ENCODE measurements around the gene WWOX.

The WWOX gene

DNA sequence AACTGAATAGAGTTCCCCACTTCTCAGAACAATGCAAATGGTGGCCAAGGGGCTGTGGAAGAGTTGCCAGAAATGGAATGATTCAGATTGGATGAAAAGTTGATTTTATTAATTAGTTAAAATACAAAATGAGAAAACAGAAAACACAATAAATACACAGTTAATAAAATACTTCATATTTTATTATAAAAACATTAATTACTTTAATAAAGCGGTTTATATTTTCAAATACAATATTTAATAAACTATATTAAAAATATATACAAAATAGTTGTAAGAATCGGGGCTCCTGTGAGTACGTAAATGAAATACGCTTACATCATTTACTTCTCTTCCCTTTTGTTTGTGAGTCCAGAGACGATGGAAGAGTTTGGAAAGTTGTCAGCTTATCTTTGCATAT is 507.6 kb downstream of the WWOX start:
- Histone ChIP-seq H3K9ac (ENCODE audit: low read length) (no peak overlapping the region), H3K27ac (ENCODE audit: low read depth, low read length) (no peak overlapping the region), H3K18ac (ENCODE audit: low read length) (no peak overlapping the region), H3K4ac (ENCODE audit: low read depth, low read length) (no peak overlapping the region), H3K79me1 (ENCODE audit: low read length) (no peaks in the 10 kb centered on the region), H3K27me3 (ENCODE audit: insufficient read depth, low read length, poor library complexity) (no peaks in the 10 kb centered on the region), H2AK5ac (ENCODE audit: low read length) (no peak overlapping the region), H3K4me3 (ENCODE audit: low read length) (no peak overlapping the region), H3K79me2 (ENCODE audit: control insufficient read depth, insufficient read depth, low read length) (no peaks in the 10 kb centered on the region), H3K56ac (ENCODE audit: low read length) (no peak overlapping the region), H4K8ac (ENCODE audit: low read depth, low read length) (no peak overlapping the region), H3K23ac (ENCODE audit: low read length) (no peak overlapping the region), H2BK5ac (ENCODE audit: low read length) (no peak overlapping the region), H2BK120ac (ENCODE audit: low read depth, low read length) (no peak overlapping the region), H3K4me2 (ENCODE audit: low read length) (no peak overlapping the region), H4K5ac (ENCODE audit: low read length) (no peak overlapping the region), H2BK15ac (replicated peaks; ENCODE audit: low read depth) (no peak overlapping the region), H3K4me1 (ENCODE audit: control insufficient read depth, low read depth, low read length) (peaks cover 4% of the 10 kb centered on the region), H3K36me3 (ENCODE audit: control insufficient read depth, insufficient read depth, low read length) (no peaks in the 10 kb centered on the region)
- DNase-seq: no peak
- 100% methylated on average over 1 of the region's 5 CpGs for WGBS (ENCODE audit: extremely low coverage, insufficient coverage, low lambda C conversion rate)

DNA sequence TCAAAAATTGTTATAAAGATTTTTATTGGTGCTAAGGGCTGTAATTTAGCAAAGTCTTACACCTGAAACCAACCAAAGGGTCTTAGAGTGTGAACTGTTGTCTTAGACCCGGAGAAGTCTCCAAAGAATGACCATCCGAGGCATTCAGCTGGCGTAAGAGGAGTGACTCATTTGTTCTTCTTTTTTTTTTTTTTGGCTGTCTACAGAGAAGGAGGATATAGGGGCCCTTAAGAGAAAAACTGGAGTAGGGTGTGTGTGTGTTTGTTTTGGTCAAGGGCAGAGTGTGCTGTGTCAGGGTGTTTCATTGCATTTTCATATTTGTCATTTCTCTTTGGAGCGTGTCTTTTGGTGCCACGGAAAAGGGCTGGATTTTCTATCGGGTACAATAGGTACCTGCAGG is 508.0 kb downstream of the WWOX start:
- no peak overlapping the region for H2AK5ac ChIP-seq (ENCODE audit: low read length)
- H2BK5ac ChIP-seq (ENCODE audit: low read length): no peak overlapping the region
- WGBS (ENCODE audit: extremely low coverage, insufficient coverage, low lambda C conversion rate): no CpG with 5 or more reads among the region's 6 CpGs
- no peak overlapping the region for H3K23ac ChIP-seq (ENCODE audit: low read length)
- H3K27ac ChIP-seq (ENCODE audit: low read depth, low read length): no peak overlapping the region
- DNase-seq: peak; percentile 18
- no peak overlapping the region for H3K56ac ChIP-seq (ENCODE audit: low read length)
- no peaks in the 10 kb centered on the region for H3K27me3 ChIP-seq (ENCODE audit: insufficient read depth, low read length, poor library complexity)
- H3K4me2 ChIP-seq (ENCODE audit: low read length): no peak overlapping the region
- H3K79me1 ChIP-seq (ENCODE audit: low read length): no peaks in the 10 kb centered on the region
- no peaks in the 10 kb centered on the region for H3K79me2 ChIP-seq (ENCODE audit: control insufficient read depth, insufficient read depth, low read length)
- H3K18ac ChIP-seq (ENCODE audit: low read length): no peak overlapping the region
- peaks cover 4% of the 10 kb centered on the region for H3K4me1 ChIP-seq (ENCODE audit: control insufficient read depth, low read depth, low read length)
- H3K4ac ChIP-seq (ENCODE audit: low read depth, low read length): no peak overlapping the region
- no peak overlapping the region for H4K5ac ChIP-seq (ENCODE audit: low read length)
- no peak overlapping the region for H2BK15ac ChIP-seq (replicated peaks; ENCODE audit: low read depth)
- no peak overlapping the region for H4K8ac ChIP-seq (ENCODE audit: low read depth, low read length)
- H3K36me3 ChIP-seq (ENCODE audit: control insufficient read depth, insufficient read depth, low read length): no peaks in the 10 kb centered on the region
- no peak overlapping the region for H3K9ac ChIP-seq (ENCODE audit: low read length)
- no peak overlapping the region for H2BK120ac ChIP-seq (ENCODE audit: low read depth, low read length)
- no peak overlapping the region for H3K4me3 ChIP-seq (ENCODE audit: low read length)

DNA sequence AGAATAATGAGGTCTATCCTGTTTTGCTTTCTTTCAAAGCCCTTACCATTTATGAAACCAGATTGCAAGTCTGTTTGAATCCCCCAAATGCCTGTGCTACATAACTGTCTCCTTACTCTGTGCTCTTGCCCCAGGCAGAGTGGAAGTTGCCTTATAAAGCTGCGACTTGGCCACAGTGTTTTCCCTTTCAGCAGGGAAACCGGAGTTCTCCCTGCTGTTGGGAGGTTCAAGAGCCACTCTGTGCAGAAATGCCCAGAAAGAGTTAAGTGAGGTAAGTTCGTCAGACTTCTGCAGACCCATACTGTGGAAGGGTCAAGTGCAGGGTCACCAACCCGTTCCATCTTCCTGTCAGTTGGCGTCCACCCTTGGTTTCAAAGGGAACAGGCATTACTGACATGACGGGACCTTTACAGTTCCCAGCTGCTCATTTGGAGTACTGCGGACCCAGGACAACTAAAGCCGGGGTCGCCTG is 508.9 kb downstream of the WWOX start:
- Histone ChIP-seq H3K23ac (ENCODE audit: low read length) (no peak overlapping the region), H2BK120ac (ENCODE audit: low read depth, low read length) (no peak overlapping the region), H4K5ac (ENCODE audit: low read length) (no peak overlapping the region), H3K9ac (ENCODE audit: low read length) (no peak overlapping the region), H3K4ac (ENCODE audit: low read depth, low read length) (no peak overlapping the region), H3K4me1 (ENCODE audit: control insufficient read depth, low read depth, low read length) (peaks cover 4% of the 10 kb centered on the region), H3K79me2 (ENCODE audit: control insufficient read depth, insufficient read depth, low read length) (no peaks in the 10 kb centered on the region), H3K27me3 (ENCODE audit: insufficient read depth, low read length, poor library complexity) (no peaks in the 10 kb centered on the region), H3K4me2 (ENCODE audit: low read length) (no peak overlapping the region), H2AK5ac (ENCODE audit: low read length) (no peak overlapping the region), H3K79me1 (ENCODE audit: low read length) (no peaks in the 10 kb centered on the region), H3K56ac (ENCODE audit: low read length) (no peak overlapping the region), H3K36me3 (ENCODE audit: control insufficient read depth, insufficient read depth, low read length) (no peaks in the 10 kb centered on the region), H2BK15ac (replicated peaks; ENCODE audit: low read depth) (no peak overlapping the region), H3K27ac (ENCODE audit: low read depth, low read length) (no peak overlapping the region), H4K8ac (ENCODE audit: low read depth, low read length) (no peak overlapping the region), H3K18ac (ENCODE audit: low read length) (no peak overlapping the region), H3K4me3 (ENCODE audit: low read length) (no peak overlapping the region), H2BK5ac (ENCODE audit: low read length) (no peak overlapping the region)
- WGBS (ENCODE audit: extremely low coverage, insufficient coverage, low lambda C conversion rate): no CpG with 5 or more reads among the region's 9 CpGs
- peak; percentile 27 for DNase-seq

DNA sequence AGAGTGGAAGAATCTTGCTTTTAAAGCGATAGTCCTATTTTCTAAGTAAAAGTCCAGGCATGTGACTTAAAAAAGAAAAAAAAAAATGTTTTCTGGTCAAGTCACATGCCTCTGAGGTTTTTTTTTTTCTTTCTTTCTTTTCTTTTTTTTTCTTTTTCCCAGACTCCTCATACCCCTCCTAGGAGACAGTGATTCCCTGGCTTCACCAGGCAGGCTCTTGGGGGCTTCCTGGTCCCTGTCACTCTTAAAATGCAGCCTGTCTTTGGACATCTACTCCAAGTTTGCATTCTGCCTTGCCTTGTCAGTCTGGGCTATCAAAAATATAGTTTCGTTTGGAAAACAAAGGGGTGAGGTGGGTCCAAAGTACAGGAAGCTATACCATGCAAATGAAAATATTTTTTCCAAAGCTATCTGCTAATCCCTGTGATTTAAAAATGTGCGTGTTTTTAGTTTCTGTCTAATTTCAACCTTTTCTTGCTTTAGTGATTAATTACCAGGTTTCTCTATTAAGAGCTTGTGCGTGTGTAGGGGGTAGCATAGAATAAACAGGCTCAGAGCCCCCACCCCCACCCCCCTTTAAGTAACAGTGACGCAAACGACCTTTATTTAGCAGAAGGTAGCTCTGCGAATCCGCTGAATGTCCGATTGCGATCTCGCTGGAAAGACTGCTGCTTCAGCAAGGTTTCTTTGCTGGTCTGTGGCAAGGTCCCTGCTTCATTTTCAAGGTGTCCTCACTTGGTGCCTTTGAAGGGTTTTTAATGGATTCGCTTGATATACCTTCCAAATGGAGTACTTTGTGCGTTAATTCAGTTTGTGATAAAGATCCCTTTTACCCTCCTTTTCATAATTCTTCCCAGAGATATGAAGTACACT is 510.2 kb downstream of the WWOX start:
- Histone ChIP-seq H3K18ac (ENCODE audit: low read length) (no peak overlapping the region), H3K4me3 (ENCODE audit: low read length) (no peak overlapping the region), H2AK5ac (ENCODE audit: low read length) (no peak overlapping the region), H3K4me1 (ENCODE audit: control insufficient read depth, low read depth, low read length) (peaks cover 4% of the 10 kb centered on the region), H3K27ac (ENCODE audit: low read depth, low read length) (no peak overlapping the region), H3K79me2 (ENCODE audit: control insufficient read depth, insufficient read depth, low read length) (no peaks in the 10 kb centered on the region), H2BK5ac (ENCODE audit: low read length) (no peak overlapping the region), H4K8ac (ENCODE audit: low read depth, low read length) (no peak overlapping the region), H4K5ac (ENCODE audit: low read length) (no peak overlapping the region), H3K56ac (ENCODE audit: low read length) (no peak overlapping the region), H3K9ac (ENCODE audit: low read length) (no peak overlapping the region), H3K27me3 (ENCODE audit: insufficient read depth, low read length, poor library complexity) (no peaks in the 10 kb centered on the region), H3K4ac (ENCODE audit: low read depth, low read length) (no peak overlapping the region), H3K79me1 (ENCODE audit: low read length) (no peaks in the 10 kb centered on the region), H3K36me3 (ENCODE audit: control insufficient read depth, insufficient read depth, low read length) (no peaks in the 10 kb centered on the region), H3K23ac (ENCODE audit: low read length) (no peak overlapping the region), H2BK15ac (replicated peaks; ENCODE audit: low read depth) (no peak overlapping the region), H2BK120ac (ENCODE audit: low read depth, low read length) (no peak overlapping the region), H3K4me2 (ENCODE audit: low read length) (no peak overlapping the region)
- no CpG with 5 or more reads among the region's 13 CpGs for WGBS (ENCODE audit: extremely low coverage, insufficient coverage, low lambda C conversion rate)
- no peak for DNase-seq

DNA sequence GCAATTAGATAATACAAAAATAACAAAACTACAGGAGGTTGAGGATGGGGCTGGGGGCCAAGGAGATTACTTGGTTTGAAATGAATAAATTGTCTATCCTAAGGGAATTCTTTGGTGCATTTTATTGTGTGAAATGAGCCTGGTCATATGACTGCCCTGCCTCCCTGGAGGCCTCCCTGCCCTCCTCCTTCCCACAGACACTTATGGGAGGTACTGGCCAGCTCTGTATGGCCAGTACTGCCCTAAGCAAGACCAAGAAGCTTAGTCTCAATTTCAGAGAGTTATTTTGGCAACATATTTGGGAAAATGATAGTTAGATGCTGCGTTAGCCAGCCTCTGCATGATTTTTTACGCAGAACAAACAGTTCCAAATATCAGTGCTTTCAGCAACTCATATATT is 511.9 kb downstream of the WWOX start:
- Histone ChIP-seq H3K36me3 (ENCODE audit: control insufficient read depth, insufficient read depth, low read length) (no peaks in the 10 kb centered on the region), H3K4me3 (ENCODE audit: low read length) (no peak overlapping the region), H3K4me1 (ENCODE audit: control insufficient read depth, low read depth, low read length) (no peaks in the 10 kb centered on the region), H2AK5ac (ENCODE audit: low read length) (no peak overlapping the region), H3K27ac (ENCODE audit: low read depth, low read length) (no peak overlapping the region), H2BK120ac (ENCODE audit: low read depth, low read length) (no peak overlapping the region), H3K79me1 (ENCODE audit: low read length) (no peaks in the 10 kb centered on the region), H3K79me2 (ENCODE audit: control insufficient read depth, insufficient read depth, low read length) (no peaks in the 10 kb centered on the region), H3K23ac (ENCODE audit: low read length) (no peak overlapping the region), H3K4ac (ENCODE audit: low read depth, low read length) (no peak overlapping the region), H3K4me2 (ENCODE audit: low read length) (no peak overlapping the region), H2BK15ac (replicated peaks; ENCODE audit: low read depth) (no peak overlapping the region), H2BK5ac (ENCODE audit: low read length) (no peak overlapping the region), H4K5ac (ENCODE audit: low read length) (no peak overlapping the region), H4K8ac (ENCODE audit: low read depth, low read length) (no peak overlapping the region), H3K18ac (ENCODE audit: low read length) (no peak overlapping the region), H3K27me3 (ENCODE audit: insufficient read depth, low read length, poor library complexity) (no peaks in the 10 kb centered on the region), H3K9ac (ENCODE audit: low read length) (no peak overlapping the region), H3K56ac (ENCODE audit: low read length) (no peak overlapping the region)
- DNase-seq: no peak
- WGBS (ENCODE audit: extremely low coverage, insufficient coverage, low lambda C conversion rate): no CpG with 5 or more reads among the region's 2 CpGs

DNA sequence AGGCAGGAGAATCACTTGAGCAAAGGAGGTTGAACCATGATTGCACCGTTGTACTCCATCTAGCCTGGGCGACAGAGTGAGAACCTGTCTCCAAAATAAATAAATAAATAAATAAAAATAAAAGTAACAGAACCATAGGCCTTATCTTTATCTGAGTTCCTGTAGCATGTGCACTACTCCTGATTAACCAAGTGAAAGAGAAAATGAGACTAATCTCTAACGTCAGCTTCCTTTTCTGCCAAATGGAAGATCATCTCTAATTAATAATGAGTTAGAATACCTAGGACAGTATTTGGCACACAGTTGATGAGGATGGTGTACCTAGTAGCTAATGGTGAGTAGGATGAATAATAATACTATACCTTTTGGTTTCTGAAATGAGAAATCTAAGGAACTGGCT is 520.4 kb downstream of the WWOX start:
- Histone ChIP-seq H4K5ac (ENCODE audit: low read length) (no peak overlapping the region), H3K18ac (ENCODE audit: low read length) (no peak overlapping the region), H3K27me3 (ENCODE audit: insufficient read depth, low read length, poor library complexity) (no peaks in the 10 kb centered on the region), H3K4me1 (ENCODE audit: control insufficient read depth, low read depth, low read length) (no peaks in the 10 kb centered on the region), H3K27ac (ENCODE audit: low read depth, low read length) (no peak overlapping the region), H3K56ac (ENCODE audit: low read length) (no peak overlapping the region), H3K4me2 (ENCODE audit: low read length) (no peak overlapping the region), H2BK15ac (replicated peaks; ENCODE audit: low read depth) (no peak overlapping the region), H3K4ac (ENCODE audit: low read depth, low read length) (no peak overlapping the region), H3K79me2 (ENCODE audit: control insufficient read depth, insufficient read depth, low read length) (no peaks in the 10 kb centered on the region), H2BK120ac (ENCODE audit: low read depth, low read length) (no peak overlapping the region), H3K36me3 (ENCODE audit: control insufficient read depth, insufficient read depth, low read length) (no peaks in the 10 kb centered on the region), H2BK5ac (ENCODE audit: low read length) (no peak overlapping the region), H4K8ac (ENCODE audit: low read depth, low read length) (no peak overlapping the region), H3K4me3 (ENCODE audit: low read length) (no peak overlapping the region), H2AK5ac (ENCODE audit: low read length) (no peak overlapping the region), H3K79me1 (ENCODE audit: low read length) (no peaks in the 10 kb centered on the region), H3K23ac (ENCODE audit: low read length) (no peak overlapping the region), H3K9ac (ENCODE audit: low read length) (no peak overlapping the region)
- no CpG with 5 or more reads among the region's 3 CpGs for WGBS (ENCODE audit: extremely low coverage, insufficient coverage, low lambda C conversion rate)
- no peak for DNase-seq

All from mesendoderm (in vitro differentiated cells).